GM21723 (cell line): ENCODE data around the gene BCAS1.
"Not testable (repeated sequence)": the region's sequence is repeated elsewhere in the genome, so short reads cannot be mapped to it uniquely, and the experiment has no call there.

Experiments used
- ATAC-seq: cut with Tn5 transposase; IDR thresholded peaks from one replicate; pipeline ENCODE4 v1.9.1; 2021; ENCODE audit warnings: mild to moderate bottlenecking, moderate library complexity; ENCODE audit not compliant: unreplicated experiment

Gene BCAS1

GRCh38 chr20:53994088-53994487 lies 76.3 kb downstream of the BCAS1 start:
- no peak for ATAC-seq

- ATAC-seq: no peak
These were observed 77.1 kb downstream of the BCAS1 start for GRCh38 chr20:53993310-53993709.

- no peak for ATAC-seq
These were observed 79.5 kb downstream of the BCAS1 start for GRCh38 chr20:53990768-53991450.

- ATAC-seq: no peak
These were observed 80.4 kb downstream of the BCAS1 start for GRCh38 chr20:53990003-53990402.

- ATAC-seq: no peak
These were observed 81.0 kb downstream of the BCAS1 start for GRCh38 chr20:53989401-53989800.

GRCh38 chr20:53986037-53986650 lies 84.2 kb downstream of the BCAS1 start:
- ATAC-seq: no peak

- ATAC-seq: no peak
These were observed 85.3 kb downstream of the BCAS1 start for GRCh38 chr20:53985150-53985518.

GRCh38 chr20:53984356-53985149 lies 85.8 kb downstream of the BCAS1 start:
- no peak for ATAC-seq

GRCh38 chr20:53983401-53983800 lies 87.0 kb downstream of the BCAS1 start:
- no peak for ATAC-seq

GRCh38 chr20:53982624-53983023 lies 87.8 kb downstream of the BCAS1 start:
- ATAC-seq: no peak

GRCh38 chr20:53981752-53982437 lies 88.5 kb downstream of the BCAS1 start:
- no peak for ATAC-seq

- no peak for ATAC-seq
These were observed 89.3 kb downstream of the BCAS1 start for GRCh38 chr20:53981130-53981529.

GRCh38 chr20:53980031-53980465 lies 90.3 kb downstream of the BCAS1 start:
- no peak for ATAC-seq

- ATAC-seq: no peak
These were observed 91.9 kb downstream of the BCAS1 start for GRCh38 chr20:53978497-53978896.

GRCh38 chr20:53977391-53977790 lies 93.0 kb downstream of the BCAS1 start:
- no peak for ATAC-seq

- no peak for ATAC-seq
These were observed 94.6 kb downstream of the BCAS1 start for GRCh38 chr20:53975761-53976160.

- ATAC-seq: no peak
These were observed 95.4 kb downstream of the BCAS1 start for GRCh38 chr20:53974785-53975555.

GRCh38 chr20:53973882-53974281 lies 96.5 kb downstream of the BCAS1 start:
- ATAC-seq: not testable (repeated sequence)

- no peak for ATAC-seq
These were observed 98.2 kb downstream of the BCAS1 start for GRCh38 chr20:53972179-53972578.

- no peak for ATAC-seq
These were observed 99.2 kb downstream of the BCAS1 start for GRCh38 chr20:53971096-53971683.
